Endodermal cell (in vitro differentiated cells): ENCODE measurements around the gene JUP. TPM values are rescaled to one million over a fixed set of nuclear protein-coding genes. Genes with fewer than 3 reads are reported as not detected.
"Not testable (repeated sequence)": the region's sequence is repeated elsewhere in the genome, so short reads cannot be mapped to it uniquely, and the experiment has no call there.

ENCODE experiments used
- DNase-seq: peaks from one replicate; pipeline ENCODE4 v3.0.0-alpha.2; 2017
- H3K27ac ChIP-seq: 2 replicates; pipeline ENCODE4 v1.5.1; 2013; ENCODE audit warnings: mild to moderate bottlenecking, low read depth, low read length, moderate library complexity
- H3K27me3 ChIP-seq: 2 replicates; pipeline ENCODE4 v1.6.1; 2013; ENCODE audit warnings: mild to moderate bottlenecking, low read length, moderate library complexity; ENCODE audit not compliant: insufficient read depth, control insufficient read depth, poor library complexity, severe bottlenecking
- H3K36me3 ChIP-seq: 2 replicates; pipeline ENCODE4 v1.7.0; 2013; ENCODE audit warnings: mild to moderate bottlenecking, low read length, moderate library complexity; ENCODE audit not compliant: control insufficient read depth, insufficient read depth
- H3K4me1 ChIP-seq: one replicate; pipeline ENCODE4 v1.7.0; 2013; ENCODE audit warnings: low read length; ENCODE audit not compliant: control insufficient read depth, insufficient read depth
- H3K4me3 ChIP-seq: 2 replicates; pipeline ENCODE4 v1.5.1; 2013; ENCODE audit warnings: mild to moderate bottlenecking, low read length, moderate library complexity
- H3K9ac ChIP-seq: 2 replicates; pipeline ENCODE4 v1.6.1; 2013; ENCODE audit warnings: mild to moderate bottlenecking, low read length, moderate library complexity; ENCODE audit not compliant: poor library complexity, severe bottlenecking; ENCODE audit errors: extremely low read depth
- H3K9me3 ChIP-seq: 2 replicates; pipeline ENCODE4 v1.6.1; 2013; ENCODE audit warnings: mild to moderate bottlenecking, low read length, moderate library complexity; ENCODE audit not compliant: control insufficient read depth
- H3K27ac Mint-ChIP-seq: 2 replicates; pipeline ENCODE4 v1.8.0; 2020; ENCODE audit warnings: mixed read lengths
- H3K27me3 Mint-ChIP-seq: 2 replicates; pipeline ENCODE4 v1.8.0; 2021; ENCODE audit warnings: mild to moderate bottlenecking, mixed read lengths; ENCODE audit not compliant: insufficient read depth
- H3K36me3 Mint-ChIP-seq: 2 replicates; pipeline ENCODE4 v1.8.0; 2020; ENCODE audit warnings: low read depth, mixed read lengths
- H3K4me1 Mint-ChIP-seq: 2 replicates; pipeline ENCODE4 v1.8.0; 2020; ENCODE audit warnings: mixed read lengths
- H3K4me3 Mint-ChIP-seq: 2 replicates; pipeline ENCODE4 v1.8.0; 2020; ENCODE audit warnings: mild to moderate bottlenecking, moderate library complexity, mixed read lengths
- H3K9me3 Mint-ChIP-seq: 2 replicates; pipeline ENCODE4 v1.8.0; 2020; ENCODE audit warnings: mild to moderate bottlenecking, mixed read lengths
- CTCF ChIP-seq: fragments of 200-600 bp; sonication (generic); conservative IDR thresholded peaks from 2 replicates; pipeline ENCODE4 v1.5.0; 2021; ENCODE audit warnings: antibody characterized with exemption, mild to moderate bottlenecking
- WGBS, 2 experiments: methylation state at CpG; one replicate each; pipeline versions ENCODE4 v1.1.5 to v1.1.7; 2013; ENCODE audit warnings: missing lambda C conversion rate in 2 of 2, mixed read lengths in 1 of 2; ENCODE audit not compliant: insufficient coverage in 1 of 2, insufficient read length in 1 of 2; 5-methylcytosine and 5-hydroxymethylcytosine counted together
- total RNA-seq, 2 donors: library from RNA; stranded (reverse); fragmentation: NEBNext Ultra II Directional in 1 of 2; extraction: Animal tissue kit (Norgen Biotek cat#: 25700) in 1 of 2; gene quantifications; 2 replicates in 1 of 2; 3 replicates in 1 of 2; pipeline ENCODE4 v1.2.1, GENCODE V29; 2021

The JUP gene
- total RNA-seq, 2 donors from 2014 or later: 112 to 167 TPM

GRCh38 chr17:41777574-41778188 lies 8.8 kb downstream of the JUP start:
- H3K9me3 ChIP-seq: no peaks in the 10 kb centered on the region
- no peak for TF ChIP-seq CTCF
- no peak overlapping the region for H3K9ac ChIP-seq
- peak overlapping the region; percentile 52 for H3K27ac ChIP-seq
- no peaks in the 10 kb centered on the region for H3K27me3 Mint-ChIP-seq
- H3K27ac Mint-ChIP-seq: peak overlapping the region; percentile 58
- 77 to 79% methylated on average over 5 to 12 of the region's 12 CpGs for WGBS, 2 experiments
- H3K36me3 ChIP-seq: peaks cover 47% of the 10 kb centered on the region
- H3K36me3 Mint-ChIP-seq: peaks cover 45% of the 10 kb centered on the region
- H3K4me3 Mint-ChIP-seq: no peak overlapping the region
- H3K4me3 ChIP-seq: no peak overlapping the region
- H3K4me1 Mint-ChIP-seq: peaks cover 34% of the 10 kb centered on the region
- H3K27me3 ChIP-seq: no peaks in the 10 kb centered on the region
- H3K4me1 ChIP-seq: peaks cover 11% of the 10 kb centered on the region
- DNase-seq: no peak
- no peaks in the 10 kb centered on the region for H3K9me3 Mint-ChIP-seq

- H3K4me1 ChIP-seq: peaks cover 11% of the 10 kb centered on the region
- 80 to 88% methylated on average over 1 to 4 of the region's 4 CpGs for WGBS, 2 experiments
- peak overlapping the region; percentile 52 for H3K27ac ChIP-seq
- Mint-ChIP-seq H3K27me3 (no peaks in the 10 kb centered on the region), H3K4me1 (peaks cover 30% of the 10 kb centered on the region), H3K36me3 (peaks cover 45% of the 10 kb centered on the region), H3K27ac (no peak overlapping the region), H3K9me3 (no peaks in the 10 kb centered on the region), H3K4me3 (no peak overlapping the region)
- TF ChIP-seq CTCF: peak; percentile 34
- H3K4me3 ChIP-seq: no peak overlapping the region
- H3K36me3 ChIP-seq: peaks cover 48% of the 10 kb centered on the region
- DNase-seq: peak; percentile 81
- H3K9ac ChIP-seq: no peak overlapping the region
- no peaks in the 10 kb centered on the region for H3K27me3 ChIP-seq
- H3K9me3 ChIP-seq: no peaks in the 10 kb centered on the region
These were observed 9.3 kb downstream of the JUP start for GRCh38 chr17:41777157-41777573.

GRCh38 chr17:41776262-41776900 lies 10.1 kb downstream of the JUP start:
- WGBS, 2 experiments: 84 to 93% methylated on average over 10 to 14 of the region's 14 CpGs
- H3K4me1 Mint-ChIP-seq: peaks cover 26% of the 10 kb centered on the region
- H3K9me3 Mint-ChIP-seq, DNase-seq, H3K9me3 ChIP-seq, H3K27me3 ChIP-seq, H3K27me3 Mint-ChIP-seq, H3K4me3 Mint-ChIP-seq, H3K4me3 ChIP-seq, H3K9ac ChIP-seq: not testable (repeated sequence)
- Histone ChIP-seq H3K4me1 (peaks cover 11% of the 10 kb centered on the region), H3K27ac (peak overlapping the region; percentile 69), H3K36me3 (peaks cover 48% of the 10 kb centered on the region)
- H3K36me3 Mint-ChIP-seq: peaks cover 42% of the 10 kb centered on the region
- peak overlapping the region; percentile 68 for H3K27ac Mint-ChIP-seq
